ENCODE data around the gene CPNE2. TPM values are rescaled to one million over a fixed set of nuclear protein-coding genes. Genes with fewer than 3 reads are reported as not detected.

The CPNE2 gene
- polyA plus RNA-seq, 5 donors, result 57.6 to 78.2 (median 70.1) TPM

DNA sequence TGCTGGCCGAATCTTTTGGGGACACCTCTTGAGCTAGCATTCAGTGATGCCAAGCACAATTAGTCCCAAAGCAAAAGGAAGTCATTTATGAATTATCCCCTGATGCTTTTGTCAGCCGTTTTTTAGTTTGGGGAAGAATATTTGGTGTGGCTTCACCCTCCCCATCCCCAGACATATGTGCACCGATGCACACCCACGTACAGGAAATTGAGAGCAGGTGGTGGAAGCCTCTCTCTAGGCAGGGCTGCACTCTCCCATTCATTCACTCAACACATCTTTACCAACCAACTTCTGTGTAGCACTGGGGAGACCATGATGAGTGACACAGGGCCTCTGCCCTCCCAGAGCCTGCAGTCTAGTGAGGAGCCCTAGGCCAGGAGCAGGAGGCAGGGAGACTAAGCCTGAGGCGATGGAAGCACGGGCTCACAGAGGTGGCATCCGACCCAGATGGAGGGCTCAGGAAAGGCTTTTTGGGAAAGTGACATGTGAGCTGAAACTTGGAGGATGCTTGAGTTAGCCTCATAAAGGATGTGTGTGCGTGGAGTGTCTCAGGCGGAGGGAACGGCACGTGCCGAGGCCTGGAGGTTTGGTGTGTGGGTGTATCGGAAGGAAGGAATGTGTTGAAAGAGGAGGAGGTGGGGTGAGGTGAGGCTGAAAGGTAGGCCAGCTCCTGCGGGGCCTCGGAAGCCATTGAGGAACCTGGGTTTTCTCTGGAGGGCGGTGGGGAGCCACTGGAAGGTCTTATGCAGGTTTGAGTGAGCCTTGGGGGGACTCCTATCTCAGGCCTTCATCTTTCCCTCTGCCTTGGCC lies 49.6 kb downstream of the CPNE2 start:
- no peak for DNase-seq

DNA sequence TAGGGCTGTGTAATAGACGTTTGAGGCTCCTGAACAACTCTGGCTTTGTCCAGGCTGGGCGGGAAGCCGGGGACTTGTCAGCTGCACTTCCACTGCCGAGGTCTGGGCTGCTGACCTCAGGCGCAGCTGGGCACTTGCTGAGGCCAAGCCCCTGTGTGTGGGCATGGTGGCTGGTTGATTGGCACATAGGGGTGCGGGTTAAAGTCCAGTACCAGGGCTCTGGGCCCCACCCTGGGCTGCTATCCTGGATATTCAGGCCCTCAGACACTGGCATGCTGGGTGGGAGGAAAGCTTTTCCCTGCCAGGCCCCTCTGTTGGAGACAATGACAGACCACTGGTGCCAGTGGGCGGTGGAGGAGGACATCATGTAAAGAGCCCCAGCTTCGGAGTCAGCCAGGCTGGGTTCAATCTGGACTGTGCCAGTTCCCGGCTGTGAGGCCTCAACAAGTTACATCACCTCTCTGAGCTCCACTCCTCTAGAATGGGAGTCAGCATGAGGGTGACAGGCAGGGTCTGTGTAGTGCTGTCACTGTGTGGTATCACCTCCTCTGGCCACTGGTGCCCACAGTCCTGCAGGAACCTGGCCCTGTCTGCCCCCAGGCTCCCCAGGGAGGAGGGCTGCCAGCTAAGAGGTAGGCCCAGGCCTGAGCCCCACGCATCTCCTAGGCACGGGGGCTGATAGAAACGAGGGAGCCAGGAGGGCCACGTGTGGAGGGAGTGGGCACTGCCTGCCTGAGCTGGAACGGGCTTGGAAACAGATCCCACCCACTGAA lies 51.0 kb downstream of the CPNE2 start:
- DNase-seq, result no peak

DNA sequence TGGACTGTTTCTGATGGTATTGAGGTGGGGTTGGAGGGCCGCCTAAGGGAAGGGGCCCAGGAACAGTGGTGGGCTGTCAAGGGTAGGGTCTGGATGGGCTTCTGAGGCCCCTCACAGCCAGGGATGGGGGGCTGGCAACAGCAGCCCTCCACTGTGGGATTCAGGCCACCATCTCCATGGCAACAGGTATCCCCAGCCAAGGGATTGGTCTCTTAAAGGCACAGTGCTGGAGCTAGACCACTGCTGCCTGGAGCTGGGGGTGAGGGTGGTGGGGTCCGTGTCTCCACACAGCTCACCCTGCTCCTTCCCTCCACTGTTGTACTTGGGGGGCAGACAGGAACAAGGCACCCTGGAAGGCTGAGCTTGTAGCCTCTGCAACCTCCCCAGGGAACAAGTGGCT lies 51.6 kb downstream of the CPNE2 start:
- no peak for DNase-seq

DNA sequence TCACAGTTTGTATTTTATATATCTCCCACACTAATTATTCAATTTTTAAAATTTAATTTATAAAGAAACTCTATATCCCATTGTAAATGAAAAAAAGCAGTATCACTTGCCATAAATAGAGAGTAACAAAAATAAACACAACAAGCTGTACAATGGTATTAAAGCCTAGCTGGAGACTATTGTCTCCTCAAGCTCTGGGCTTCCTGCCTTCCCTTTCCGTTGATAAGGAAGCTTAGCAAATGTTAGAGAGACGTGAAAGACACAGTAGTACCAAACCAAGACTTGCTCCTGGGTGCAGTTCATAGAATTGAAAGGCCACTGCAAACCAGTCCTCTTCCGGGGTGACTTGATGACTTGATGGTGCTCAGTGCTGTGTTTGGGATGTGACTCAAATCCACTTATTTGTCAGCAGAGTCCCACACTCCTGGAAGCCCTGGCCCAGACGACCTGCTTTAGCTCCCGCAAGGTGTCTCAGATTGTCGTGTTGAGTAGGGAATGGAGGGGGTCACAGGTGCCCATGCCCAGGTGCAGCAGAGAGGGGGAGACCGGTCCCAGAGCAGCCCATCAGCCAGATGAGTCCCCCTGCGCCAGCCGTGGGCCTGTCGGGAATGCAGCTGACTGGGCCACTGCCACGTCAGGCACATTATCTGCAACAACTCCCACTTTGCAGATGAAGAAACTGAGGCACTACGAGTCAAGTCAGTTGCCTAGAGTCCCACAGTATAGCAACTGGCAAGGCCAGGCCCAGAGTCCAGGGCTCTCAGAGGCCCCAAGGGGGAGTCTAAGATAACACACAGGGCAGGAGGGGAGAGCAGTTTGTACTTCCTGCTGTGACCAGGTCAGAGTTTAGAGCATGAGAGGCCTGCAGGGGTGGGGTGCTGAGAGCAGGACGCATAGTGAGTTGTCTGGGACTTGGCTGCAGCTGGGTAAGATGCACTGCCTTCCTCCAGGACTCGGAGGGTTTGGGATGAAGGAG lies 53.0 kb downstream of the CPNE2 start:
- DNase-seq, result no peak

DNA sequence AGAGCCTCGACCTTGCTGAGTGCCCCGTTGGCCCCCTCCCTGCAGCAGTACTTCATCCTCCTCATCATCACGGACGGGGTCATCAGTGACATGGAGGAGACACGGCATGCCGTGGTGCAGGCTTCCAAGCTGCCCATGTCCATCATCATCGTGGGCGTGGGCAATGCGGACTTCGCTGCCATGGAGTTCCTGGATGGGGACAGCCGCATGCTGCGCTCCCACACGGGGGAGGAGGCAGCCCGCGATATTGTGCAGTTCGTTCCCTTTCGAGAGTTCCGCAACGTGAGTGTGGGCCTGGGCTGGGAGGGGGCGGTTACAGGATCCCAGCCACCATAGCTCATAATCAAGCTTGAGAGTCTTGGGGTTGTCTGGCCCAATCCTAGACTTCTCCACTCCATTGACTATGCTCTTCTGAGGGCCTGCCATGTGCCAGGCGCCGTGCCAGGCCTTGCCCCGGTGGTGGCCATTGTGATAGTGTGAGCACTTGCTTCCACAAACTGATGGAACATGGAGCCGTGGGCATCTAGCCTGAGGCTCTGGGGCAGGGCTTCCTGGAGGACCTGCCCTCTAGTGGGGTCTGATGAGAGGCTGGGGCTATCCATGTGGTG lies 53.8 kb downstream of the CPNE2 start:
- no peak for DNase-seq

DNA sequence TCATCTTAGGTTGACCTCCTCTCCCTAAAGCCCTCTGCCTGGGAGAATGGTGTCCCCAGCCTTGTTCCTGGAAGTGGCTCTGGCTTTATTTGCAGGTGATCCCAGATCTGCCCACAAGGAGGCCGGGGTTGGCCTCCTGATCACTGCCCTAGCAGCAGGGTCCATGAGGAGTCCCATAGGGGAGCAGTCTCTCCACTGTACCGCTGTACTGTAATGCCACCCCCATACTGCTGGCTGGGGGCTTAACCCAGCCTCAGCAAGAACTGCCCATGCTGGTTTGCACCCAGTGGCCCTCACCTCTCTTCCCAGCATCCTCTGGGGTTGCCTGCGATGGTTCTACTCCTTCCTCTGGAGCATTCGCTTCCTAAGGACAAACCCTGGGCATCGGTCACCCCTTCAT lies 54.4 kb downstream of the CPNE2 start:
- DNase-seq, result no peak

DNA sequence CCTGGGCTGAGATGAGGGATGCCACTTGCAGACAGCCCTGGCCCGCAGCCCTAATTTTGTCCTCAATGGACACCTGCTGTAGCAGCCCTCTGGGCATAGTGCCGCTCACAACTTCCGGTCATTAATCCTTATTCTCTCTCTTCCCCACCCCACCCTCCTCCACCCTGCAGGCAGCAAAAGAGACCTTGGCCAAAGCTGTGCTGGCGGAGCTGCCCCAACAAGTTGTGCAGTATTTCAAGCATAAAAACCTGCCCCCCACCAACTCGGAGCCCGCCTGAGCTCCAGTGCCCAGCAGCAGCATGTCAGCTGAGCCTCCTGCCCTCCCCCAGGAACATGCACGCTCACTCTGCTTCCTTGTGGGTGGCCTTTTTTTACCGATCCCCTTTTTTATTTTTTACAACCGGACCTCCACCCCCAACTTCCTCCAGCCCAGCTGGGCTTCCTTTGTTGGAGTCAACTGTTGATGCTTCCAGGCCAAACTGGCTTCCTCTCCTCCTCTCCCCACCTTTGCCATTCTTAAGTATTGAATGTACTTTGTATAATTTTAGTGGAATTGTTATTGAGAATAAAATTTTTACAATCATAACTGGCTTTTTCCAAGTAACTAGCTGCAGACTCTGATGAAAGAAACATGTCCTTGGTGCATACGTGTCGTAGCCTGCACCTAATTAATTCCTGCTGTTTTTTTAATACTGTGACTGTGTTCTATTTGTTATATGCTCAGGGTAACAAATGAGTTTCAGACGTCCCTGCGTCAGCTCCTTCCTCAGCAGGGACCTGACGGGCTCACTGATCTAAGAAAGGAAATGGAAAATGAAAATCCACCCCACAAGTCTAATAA lies 55.2 kb downstream of the CPNE2 start:
- peak in 1 of 2 donors; percentile 31 for DNase-seq

DNA sequence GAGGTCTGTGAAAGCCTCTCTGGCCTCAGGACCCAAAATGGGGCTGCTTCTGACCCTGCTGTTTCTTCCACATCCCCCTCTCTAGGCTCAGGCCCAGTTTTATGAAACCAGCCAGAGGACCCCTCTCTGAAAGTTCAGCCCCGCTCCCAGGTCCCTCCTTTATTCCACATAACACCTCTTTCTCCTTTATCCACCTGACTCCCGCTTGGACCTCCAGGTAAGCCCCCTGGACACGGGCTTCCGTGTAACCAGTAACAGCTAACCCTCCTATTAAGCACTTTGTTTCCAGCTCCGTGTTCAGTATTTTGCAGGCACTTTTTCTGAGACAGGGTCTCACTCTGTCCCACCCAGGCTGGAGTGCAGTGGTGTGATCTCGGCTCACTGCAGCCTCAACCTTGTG lies 56.1 kb downstream of the CPNE2 start:
- no peak for DNase-seq

DNA sequence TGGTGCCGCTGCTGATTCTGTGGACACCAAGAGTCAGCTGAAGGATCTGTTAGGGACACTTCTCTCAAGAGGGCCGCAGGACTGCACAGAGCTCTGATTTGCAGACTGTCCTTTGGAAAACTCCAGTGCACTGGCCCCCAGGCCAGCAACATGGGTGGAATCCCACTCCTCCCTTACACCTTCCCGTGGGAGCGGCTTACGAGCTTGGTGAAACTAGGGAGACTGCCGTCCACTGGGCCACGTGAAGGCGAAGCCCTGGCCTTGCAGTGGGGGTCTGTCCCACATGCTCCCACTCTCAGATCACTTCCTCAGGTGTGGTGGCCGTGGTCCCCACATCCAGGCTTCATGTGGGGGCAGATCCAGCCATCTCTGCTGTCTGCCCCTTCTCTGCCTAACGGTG lies 57.0 kb downstream of the CPNE2 start:
- DNase-seq, result no peak

DNA sequence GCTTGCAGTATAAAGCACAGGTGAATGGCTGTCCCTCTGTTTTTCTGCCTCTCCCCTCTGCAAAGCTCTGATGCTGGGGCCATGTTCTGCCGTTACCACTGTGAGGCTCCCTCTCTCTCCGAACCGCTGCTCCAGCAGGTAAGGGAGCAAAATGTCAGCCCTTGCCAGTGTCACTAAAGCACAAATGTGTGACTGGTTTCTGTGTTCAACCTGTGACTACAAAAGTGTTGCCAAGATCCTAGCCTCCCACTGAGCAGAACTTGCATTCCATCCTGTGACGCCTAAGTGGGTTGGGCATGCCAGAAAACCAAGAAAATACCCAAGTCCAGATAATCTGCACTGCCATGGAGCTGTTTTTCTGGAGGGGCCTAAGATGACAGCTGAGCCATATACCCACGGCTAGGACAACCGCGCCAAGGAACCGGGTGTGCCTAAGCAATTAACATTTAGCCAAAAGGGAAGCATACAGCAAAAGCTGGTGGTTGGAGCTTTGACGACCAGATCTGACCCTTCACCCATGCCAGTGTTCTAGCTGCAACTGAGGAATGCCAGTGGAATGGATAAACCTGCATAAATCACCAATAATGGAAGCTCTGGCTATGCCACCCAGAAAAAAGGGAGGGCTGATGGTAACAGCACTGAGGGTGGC lies 58.4 kb downstream of the CPNE2 start:
- no peak for DNase-seq

DNA sequence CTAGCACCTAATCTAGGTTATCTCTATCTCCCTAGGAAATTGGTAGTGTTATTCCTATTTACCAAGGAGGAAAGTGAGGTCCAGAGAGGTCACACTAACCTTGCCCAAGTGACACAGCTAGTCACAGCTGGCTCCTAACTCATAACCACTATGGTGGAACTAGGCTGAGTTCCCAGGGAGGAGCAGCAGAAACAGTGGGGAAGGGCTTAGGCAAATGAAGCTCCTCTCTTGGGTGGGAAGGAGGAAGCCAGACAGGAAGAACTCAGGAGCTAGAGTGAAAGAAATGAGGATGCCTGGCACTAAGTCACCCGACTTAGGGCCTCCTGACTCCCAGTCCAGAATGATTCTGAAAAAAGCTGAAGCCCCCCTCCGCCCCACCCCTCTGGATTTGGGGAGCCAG lies 59.0 kb downstream of the CPNE2 start:
- no peak for DNase-seq

DNA sequence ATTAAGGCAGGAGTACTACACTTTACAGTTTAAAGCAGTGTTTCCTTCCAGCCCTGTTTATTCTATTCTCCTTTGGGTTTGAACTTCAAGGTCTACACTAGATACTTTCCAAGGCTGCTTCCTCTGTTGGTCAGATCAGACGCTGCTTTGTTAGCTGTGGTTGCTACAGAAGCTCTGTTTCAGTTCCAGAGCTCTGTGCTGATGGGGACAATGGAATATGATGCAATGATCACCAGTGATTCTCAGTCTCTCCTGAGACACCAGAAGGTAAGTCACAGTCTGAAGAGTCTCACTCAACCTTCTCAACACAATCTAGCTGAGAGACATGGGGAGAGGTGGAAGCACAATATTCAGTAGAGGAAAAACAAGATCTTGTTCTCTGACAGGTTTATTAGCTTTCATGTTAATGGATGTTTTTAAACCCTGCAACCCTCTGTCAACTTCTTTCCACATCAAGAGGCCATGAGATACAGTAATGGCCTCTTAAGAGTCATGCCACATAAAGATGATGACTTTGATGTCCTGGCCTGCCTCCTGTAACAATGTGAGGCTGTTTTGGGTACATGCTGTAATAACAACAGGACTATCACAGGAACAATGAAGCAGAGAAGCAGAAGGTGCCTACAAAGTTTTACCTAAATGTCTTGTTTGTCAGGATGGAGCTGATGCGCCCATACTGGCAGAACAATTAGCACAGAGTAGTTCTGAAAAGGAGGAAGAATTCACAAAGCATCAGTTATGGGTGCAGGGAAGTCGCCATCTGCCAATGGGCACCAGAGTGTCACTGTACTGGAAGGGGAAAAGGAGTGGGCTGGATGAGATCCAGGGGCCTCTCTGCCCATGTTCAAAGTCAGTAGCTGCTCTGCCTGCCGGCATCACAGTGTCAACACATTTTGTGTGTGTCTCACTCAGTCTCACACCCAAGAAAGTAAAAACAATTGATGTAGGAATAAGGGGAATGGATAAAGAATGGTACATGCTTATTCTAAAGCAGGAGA lies 60.0 kb downstream of the CPNE2 start:
- DNase-seq, result no peak

DNA sequence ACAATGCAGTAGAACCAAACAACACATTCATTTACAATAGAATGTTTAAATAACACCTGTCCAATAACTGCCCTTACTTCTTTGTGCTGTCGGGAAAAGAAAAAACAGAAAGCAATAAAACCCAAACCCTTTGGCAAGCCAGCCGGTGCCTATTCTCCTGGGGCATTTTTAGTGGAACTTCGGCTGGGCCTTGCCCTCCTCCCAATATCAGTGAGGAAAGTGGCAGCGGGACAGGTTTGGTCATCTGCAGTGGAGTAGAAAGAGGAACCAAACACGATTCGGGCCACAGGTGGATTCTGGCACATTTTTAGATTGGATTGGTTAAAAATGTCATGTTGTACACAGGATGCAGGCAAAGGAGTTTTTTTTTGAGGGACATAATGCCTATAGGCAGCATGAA lies 61.5 kb downstream of the CPNE2 start:
- no peak for DNase-seq

DNA sequence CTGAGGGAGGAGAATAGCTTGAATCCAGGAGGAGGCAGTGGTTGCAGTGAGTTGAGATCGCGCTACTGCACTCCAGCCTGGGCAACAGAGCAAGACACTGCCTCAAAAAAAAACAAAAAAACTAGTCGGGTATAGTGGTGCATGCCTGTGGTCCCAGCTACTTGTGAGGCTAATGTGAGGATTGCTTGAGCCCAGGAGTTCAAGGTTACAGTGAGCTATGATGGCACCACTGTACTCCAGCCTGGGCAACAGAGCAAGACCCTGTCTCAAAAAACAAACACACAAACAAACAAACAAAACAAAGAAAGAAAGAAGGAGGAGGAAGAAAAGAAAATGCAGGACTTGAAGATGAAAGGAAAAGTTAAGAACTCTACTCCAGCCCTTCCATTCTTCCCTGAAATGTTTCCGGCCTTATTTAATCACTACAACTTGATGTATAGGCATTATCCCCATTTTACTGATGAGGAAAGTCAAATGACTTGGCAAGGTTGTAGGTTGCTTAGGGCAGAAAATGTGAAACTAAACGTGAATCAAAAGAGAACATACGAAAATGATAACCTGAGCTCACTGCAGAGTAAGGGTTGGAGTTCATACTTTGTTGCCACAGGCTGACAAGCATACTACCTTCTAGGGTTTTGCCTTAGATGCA lies 63.4 kb downstream of the CPNE2 start:
- no peak for DNase-seq

DNA sequence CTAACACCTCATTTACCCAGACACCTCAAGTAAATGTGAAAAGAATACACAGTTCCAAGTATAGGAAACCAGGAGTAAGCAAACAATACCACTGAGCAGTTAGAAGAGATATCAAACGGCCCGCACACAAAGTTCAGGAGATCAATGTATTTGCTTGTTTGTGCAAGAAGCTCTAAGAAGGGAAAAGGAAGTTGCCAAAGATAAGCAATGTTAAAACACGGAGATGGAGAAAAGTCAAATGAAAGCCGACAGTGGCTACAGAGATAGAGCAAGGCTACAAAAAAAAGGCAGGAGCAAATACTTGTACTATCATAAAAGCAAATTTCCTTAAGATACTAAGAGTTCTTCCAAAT lies 63.9 kb downstream of the CPNE2 start:
- DNase-seq, result no peak

DNA sequence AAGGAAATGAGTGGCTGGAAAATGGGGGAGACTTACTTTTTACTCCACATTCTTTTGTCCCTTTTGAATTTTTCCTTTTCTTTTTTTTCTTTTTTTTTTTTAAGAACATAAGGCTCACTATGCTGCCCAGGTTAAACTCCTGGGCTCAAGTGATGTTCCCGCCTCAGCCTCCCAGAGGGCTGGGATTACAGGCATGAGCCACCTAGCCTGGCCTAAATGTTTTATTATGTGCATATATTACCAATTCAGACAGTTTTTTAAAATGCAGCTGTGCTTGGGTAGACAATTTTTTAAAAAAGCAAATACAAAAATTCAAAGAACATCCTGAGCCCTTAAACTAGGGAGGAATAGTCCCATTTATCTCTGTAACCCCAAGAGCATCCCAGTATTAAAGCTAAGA lies 65.2 kb downstream of the CPNE2 start:
- no peak for DNase-seq

DNA sequence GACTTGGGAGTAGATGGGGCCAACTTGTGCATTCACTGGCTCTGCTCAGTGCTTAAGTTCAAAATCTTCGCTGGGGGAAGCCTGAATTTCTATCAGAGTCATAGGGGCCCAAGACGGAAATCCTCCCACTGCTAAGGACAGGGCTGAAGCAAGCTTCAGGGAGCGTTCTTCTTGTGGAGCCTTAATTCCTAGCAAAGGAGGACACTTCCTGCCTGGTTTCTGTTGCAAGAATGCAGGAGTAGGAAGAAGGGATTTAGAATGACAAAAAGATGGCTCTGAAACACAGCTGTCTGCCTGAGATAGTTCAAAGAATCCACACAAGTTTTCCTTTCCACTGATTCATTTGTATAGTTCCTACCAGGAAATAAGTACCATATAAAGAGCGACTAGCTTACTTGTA lies 67.1 kb downstream of the CPNE2 start:
- DNase-seq, result no peak

DNA sequence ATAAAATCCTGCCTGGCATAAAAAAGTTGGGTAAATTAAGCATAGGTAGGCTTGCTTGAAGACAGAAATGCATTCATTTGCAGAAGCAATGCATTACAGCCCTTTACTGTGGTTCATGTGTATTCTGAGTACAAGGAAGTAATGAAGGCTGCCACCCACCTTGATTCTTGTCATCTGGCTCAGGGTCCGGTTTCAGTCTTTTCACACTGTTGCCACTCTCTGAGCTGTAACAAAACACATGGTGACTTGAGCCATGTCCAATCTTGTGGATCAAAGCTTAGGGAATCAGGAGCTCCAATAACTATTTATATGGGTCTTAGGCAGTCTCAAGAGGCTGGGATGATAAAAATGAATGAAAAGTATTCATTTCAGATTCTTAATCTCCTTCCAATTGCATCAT lies 71.5 kb downstream of the CPNE2 start:
- no peak for DNase-seq

DNA sequence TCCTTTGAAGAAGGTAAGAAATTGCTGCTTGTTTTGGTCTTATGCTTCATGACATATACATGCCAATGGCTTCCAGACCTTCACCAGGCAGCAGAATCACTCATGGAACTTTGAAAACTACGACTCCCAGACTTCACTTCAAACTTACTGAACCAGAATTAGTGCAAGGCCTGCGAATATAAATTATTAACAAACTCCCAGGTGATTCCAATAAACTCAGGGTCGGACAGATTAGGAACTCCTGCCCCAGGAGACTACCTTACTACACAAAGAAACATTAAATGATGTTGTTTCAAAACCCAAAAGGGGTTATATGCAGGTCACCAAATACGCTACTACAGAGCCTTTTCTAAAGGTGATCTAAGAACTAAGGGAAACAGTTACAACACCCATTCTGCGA lies 73.1 kb downstream of the CPNE2 start:
- no peak for DNase-seq
